ENCODE measurements around the gene APOL1.

DNA sequence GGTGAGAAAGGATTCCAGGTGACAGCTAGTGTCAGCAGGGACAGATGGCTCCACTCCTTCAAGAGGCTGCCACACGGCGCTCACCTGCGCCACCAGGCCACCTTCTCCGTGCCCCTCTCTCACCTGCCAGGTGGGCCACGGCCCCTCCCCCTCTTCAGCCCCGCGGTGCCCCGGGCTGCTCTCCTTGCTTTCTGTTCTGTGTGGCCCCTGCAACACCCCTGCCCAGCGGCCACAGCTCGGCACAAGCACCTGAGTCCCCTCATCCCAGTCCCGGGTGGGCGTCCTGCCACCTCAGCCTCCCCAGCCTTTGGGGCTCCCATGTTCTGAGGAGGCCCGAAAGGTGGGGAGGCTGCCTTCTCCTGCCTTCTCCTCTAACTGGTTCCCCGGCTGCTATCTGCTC, 46.4 kb downstream of the APOL1 start:
- TF ChIP-seq EGR1 (IDR thresholded peaks at IDR 0.05; ENCODE audit: low read depth) (no peak), POLR2AphosphoS5 (IDR thresholded peaks at IDR 0.05; ENCODE audit: low read depth, low read length) (no peak), EZH2 (IDR thresholded peaks at IDR 0.05) (no peak), RAD21 (IDR thresholded peaks at IDR 0.05; ENCODE audit: low read depth) (no peak), TCF7L2 (IDR thresholded peaks at IDR 0.05; ENCODE audit: borderline replicate concordance, extremely low read depth, insufficient read depth, insufficient read length) (no peak)
- TF ChIP-seq, protein P1, sequence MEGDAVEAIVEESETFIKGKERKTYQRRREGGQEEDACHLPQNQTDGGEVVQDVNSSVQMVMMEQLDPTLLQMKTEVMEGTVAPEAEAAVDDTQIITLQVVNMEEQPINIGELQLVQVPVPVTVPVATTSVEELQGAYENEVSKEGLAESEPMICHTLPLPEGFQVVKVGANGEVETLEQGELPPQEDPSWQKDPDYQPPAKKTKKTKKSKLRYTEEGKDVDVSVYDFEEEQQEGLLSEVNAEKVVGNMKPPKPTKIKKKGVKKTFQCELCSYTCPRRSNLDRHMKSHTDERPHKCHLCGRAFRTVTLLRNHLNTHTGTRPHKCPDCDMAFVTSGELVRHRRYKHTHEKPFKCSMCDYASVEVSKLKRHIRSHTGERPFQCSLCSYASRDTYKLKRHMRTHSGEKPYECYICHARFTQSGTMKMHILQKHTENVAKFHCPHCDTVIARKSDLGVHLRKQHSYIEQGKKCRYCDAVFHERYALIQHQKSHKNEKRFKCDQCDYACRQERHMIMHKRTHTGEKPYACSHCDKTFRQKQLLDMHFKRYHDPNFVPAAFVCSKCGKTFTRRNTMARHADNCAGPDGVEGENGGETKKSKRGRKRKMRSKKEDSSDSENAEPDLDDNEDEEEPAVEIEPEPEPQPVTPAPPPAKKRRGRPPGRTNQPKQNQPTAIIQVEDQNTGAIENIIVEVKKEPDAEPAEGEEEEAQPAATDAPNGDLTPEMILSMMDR (IDR thresholded peaks at IDR 0.05 in 2 of 3, conservative IDR thresholded peaks at IDR 0.05 in 1 of 3; ENCODE audit: borderline replicate concordance in 1 of 3, insufficient read depth in 1 of 3, low read depth in 2 of 3, low read length in 2 of 3): no peak
- TF ChIP-seq, protein P2, sequence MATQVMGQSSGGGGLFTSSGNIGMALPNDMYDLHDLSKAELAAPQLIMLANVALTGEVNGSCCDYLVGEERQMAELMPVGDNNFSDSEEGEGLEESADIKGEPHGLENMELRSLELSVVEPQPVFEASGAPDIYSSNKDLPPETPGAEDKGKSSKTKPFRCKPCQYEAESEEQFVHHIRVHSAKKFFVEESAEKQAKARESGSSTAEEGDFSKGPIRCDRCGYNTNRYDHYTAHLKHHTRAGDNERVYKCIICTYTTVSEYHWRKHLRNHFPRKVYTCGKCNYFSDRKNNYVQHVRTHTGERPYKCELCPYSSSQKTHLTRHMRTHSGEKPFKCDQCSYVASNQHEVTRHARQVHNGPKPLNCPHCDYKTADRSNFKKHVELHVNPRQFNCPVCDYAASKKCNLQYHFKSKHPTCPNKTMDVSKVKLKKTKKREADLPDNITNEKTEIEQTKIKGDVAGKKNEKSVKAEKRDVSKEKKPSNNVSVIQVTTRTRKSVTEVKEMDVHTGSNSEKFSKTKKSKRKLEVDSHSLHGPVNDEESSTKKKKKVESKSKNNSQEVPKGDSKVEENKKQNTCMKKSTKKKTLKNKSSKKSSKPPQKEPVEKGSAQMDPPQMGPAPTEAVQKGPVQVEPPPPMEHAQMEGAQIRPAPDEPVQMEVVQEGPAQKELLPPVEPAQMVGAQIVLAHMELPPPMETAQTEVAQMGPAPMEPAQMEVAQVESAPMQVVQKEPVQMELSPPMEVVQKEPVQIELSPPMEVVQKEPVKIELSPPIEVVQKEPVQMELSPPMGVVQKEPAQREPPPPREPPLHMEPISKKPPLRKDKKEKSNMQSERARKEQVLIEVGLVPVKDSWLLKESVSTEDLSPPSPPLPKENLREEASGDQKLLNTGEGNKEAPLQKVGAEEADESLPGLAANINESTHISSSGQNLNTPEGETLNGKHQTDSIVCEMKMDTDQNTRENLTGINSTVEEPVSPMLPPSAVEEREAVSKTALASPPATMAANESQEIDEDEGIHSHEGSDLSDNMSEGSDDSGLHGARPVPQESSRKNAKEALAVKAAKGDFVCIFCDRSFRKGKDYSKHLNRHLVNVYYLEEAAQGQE (IDR thresholded peaks at IDR 0.05; ENCODE audit: low read depth): no peak

Data from HCT116 (cell line).